ENCODE data around the gene GUCD1.
A peak's percentile ranks its signal among the peaks of the same experiment; 100 is the strongest.

GUCD1 gene

DNA sequence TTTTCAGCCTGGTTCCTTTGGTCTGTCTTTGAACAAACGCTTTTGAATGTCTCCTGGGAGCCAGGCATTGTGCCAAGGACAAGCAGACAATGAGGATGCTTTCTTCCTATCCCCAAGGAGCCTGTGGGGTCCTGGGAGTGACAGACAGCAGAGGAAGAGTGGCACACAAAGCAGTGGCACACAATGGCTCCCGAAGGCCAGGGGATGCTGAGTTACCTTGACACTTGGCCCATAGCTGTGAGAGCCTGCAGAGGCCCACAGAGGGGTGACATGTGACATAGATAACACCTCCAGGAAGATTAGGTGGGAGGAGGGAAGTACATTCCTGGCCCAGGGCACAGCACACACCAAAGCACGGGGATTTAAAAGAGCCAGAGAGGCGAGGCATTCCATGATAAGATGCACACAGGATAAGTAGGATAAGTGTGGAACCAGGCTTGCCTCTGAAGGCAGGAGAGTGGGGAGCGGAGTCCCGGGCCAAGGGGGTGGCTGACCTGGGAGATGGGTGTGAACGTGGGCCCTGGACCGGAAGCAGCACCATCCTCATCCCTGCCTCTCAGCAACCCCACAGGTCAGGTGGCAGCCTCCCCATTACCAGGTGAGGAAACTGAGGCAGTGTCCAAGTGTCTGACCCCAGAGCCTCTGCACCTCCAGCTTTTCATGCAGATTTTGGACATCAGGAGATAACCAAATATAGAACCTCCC lies 53.5 kb downstream of the GUCD1 start:
- DNase-seq: no peak

- DNase-seq: no peak
Measured at GRCh38 chr22:24500277-24500820, 54.6 kb downstream of the GUCD1 start.

DNA sequence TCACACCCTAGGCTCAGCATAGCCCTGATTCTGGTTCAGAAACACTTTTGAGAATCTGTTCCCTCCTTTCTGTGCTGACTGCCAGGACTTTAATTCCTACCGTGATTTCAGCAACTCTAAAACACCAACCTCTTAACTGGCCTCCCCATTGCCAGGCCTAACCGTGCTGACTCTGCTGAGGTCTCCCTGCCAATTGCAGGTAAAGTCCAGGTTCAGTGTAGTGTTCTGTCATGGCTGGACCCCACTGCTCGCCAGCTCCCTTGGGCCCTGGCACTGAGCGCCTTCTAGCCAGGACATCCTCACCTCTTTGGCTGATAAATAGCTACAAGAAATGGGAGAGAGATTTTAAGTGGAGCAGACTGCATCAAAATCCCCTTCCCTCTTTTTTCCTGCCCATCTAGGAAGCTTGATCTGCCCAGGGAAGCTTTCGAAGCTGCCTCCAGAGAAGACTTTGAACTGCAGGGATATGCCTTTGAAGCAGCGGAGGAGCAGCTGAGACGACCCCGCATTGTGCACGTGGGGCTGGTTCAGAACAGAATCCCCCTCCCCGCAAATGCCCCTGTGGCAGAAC lies 55.1 kb downstream of the GUCD1 start:
- no peak for DNase-seq

DNA sequence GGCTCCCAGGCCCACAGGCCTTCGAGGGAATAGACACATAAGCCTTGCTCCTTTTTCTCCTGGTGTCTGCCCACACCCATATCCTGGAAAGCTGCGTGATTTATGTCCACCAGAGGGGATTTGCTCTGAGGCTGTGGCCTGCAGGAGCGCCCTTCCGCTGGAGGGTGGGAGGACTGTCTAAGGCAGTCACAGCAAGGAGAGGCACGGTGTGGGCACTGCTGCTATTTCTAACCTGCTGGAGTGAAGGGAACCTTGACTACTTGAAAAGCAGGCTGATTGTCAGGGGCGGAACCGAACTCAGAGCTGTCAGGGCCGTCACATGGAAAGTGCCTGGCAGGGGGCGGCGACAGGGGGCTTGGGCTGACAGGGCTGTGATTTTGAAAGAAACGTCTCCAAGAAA lies 56.1 kb downstream of the GUCD1 start:
- DNase-seq: no peak

DNA sequence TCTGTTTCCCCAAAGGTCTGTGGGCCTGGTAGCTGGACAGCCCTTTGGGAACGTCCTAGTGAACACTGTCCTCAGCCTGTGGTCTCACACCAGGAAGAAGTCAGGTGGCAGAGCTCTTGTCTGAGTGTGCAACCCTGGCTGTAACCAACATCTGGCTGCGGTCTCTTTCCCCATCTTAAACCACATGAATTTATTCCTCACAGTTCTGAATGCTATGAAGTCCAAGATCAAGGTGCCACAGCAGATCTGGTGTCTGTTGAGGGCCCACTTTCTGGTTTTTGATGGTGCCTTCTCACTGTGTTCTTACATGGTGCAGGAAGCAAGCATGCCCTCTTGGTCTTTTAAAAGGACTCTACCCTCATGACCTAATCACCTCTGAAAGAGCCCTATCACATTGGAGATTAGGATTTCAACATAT lies 57.1 kb downstream of the GUCD1 start:
- peak in 1 of 2 donors; percentile 13 for DNase-seq

GRCh38 chr22:24496661-24497060 lies 58.3 kb downstream of the GUCD1 start:
- no peak for DNase-seq

GRCh38 chr22:24496234-24496633 lies 58.7 kb downstream of the GUCD1 start:
- DNase-seq: no peak

DNA sequence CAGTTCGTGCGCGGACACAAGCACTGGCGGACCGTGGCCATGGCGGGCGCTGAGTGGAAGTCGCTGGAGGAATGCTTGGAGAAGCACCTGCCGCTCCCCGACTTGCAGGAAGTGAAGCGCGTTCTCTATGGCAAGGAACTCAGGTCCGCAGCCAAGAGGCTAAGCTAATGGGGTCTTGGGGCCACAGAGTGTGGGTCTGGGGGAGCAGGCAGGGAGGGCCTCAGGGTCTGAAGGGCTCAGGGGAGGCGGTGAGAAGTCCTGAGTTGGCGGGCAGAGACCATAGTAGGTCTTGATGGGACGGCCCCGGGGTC lies 59.6 kb downstream of the GUCD1 start:
- DNase-seq: no peak

GRCh38 chr22:24494528-24495364 lies 60.2 kb downstream of the GUCD1 start, which contains the start of gene UPB1:
Gene UPB1 (plus strand): TSS chr22:24495332. CDS start chr22:24495404, 72 bp downstream.
- no peak for DNase-seq

DNA sequence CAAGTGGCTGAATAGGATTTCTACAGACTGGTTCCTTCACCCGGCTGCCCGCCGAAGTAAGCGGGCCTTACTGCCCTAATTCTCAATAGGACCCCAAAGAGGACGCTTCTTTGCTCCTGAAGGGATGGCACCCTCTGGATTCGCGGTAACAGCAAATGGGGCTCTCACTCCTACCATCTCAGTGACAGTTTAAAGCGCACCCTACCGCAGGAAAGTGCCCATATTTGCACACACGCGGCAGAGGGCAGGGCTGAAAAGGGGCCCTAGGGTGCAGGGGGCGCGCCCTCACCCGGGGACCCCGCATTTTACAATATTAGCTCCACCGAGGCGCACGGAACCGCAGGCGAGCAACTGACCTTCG lies 60.8 kb downstream of the GUCD1 start:
- DNase-seq: no peak

DNA sequence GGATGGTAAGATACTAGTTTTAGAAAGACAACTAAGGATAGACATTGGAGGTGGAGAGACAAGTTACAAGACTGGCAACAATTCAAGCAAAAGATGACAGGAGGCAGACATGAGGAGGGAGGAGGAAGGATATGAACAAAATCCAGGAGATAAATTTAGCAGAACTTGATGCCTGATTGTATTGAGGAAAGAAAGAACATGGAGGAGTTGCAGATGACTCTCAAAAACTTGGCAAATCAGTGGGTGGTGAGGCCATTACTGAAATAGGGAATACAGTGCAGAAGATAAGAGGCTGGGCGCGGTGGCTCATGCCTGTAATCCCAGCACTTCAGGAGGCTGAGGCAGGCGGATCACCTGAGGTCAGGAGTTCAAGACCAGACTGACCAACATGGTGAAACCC lies 62.5 kb downstream of the GUCD1 start:
- DNase-seq: no peak
